Adrenal gland (tissue), 5 donors: ENCODE data around the gene STARD10.

Source experiments
- CTCF ChIP-seq, 6 experiments: fragments of 450-650 bp in 4 of 6; fragments of 200-600 bp in 2 of 6; sonication (generic) in 1 of 6; IDR thresholded peaks; 1 replicate in 5 of 6; 2 replicates in 1 of 6; pipeline versions ENCODE4 v1.5.1 to v1.8.0; 2016 to 2021; ENCODE audit warnings: antibody characterized with exemption in 6 of 6, mild to moderate bottlenecking in 2 of 6, moderate library complexity in 1 of 6
- POLR2A ChIP-seq, 2 donors: fragments of 450-650 bp; IDR thresholded peaks; one replicate each; pipeline ENCODE4 v1.6.1; 2017; ENCODE audit warnings: antibody characterized with exemption in 2 of 2, mild to moderate bottlenecking in 2 of 2, moderate library complexity in 1 of 2
- donor health status: DM: no; HTN: no; CAD: no.

GRCh38 chr11:72841397-72841796 is 47.5 kb upstream of the STARD10 start:
- TF ChIP-seq POLR2A (IDR thresholded peaks at IDR 0.05) (no peak), CTCF (IDR thresholded peaks at IDR 0.05) (no peak)
